GM21367 (cell line): ENCODE results near the gene ARL5B.
"Not testable (repeated sequence)": the region's sequence is repeated elsewhere in the genome, so short reads cannot be mapped to it uniquely, and the experiment has no call there.

Experiments
- ATAC-seq: cut with Tn5 transposase; IDR thresholded peaks from one replicate; pipeline ENCODE4 v1.9.1; 2021; ENCODE audit not compliant: unreplicated experiment

The ARL5B gene

GRCh38 chr10:18659125-18659818 is at the start of gene ARL5B:
Gene ARL5B (plus strand): TSS chr10:18659431. CDS start chr10:18659638, 207 bp downstream.
- ATAC-seq = peak; percentile 86

GRCh38 chr10:18610517-18610916 is 48.7 kb upstream of the ARL5B start:
- ATAC-seq = no peak

- no peak for ATAC-seq
Measured at GRCh38 chr10:18611168-18611567, 48.1 kb upstream of the ARL5B start.

- no peak for ATAC-seq
Measured at GRCh38 chr10:18615618-18616017, 43.6 kb upstream of the ARL5B start.

GRCh38 chr10:18616337-18616736 is 42.9 kb upstream of the ARL5B start:
- ATAC-seq = no peak

GRCh38 chr10:18619016-18619415 is 40.2 kb upstream of the ARL5B start:
- ATAC-seq = no peak

- no peak for ATAC-seq
Measured at GRCh38 chr10:18620856-18621255, 38.4 kb upstream of the ARL5B start.

- not testable (repeated sequence) for ATAC-seq
Measured at GRCh38 chr10:18623671-18624070, 35.6 kb upstream of the ARL5B start.

- ATAC-seq = no peak
Measured at GRCh38 chr10:18625886-18626285, 33.3 kb upstream of the ARL5B start.

- ATAC-seq = not testable (repeated sequence)
Measured at GRCh38 chr10:18627452-18628018, 31.7 kb upstream of the ARL5B start.

- ATAC-seq = not testable (repeated sequence)
Measured at GRCh38 chr10:18632500-18632899, 26.7 kb upstream of the ARL5B start.

GRCh38 chr10:18635995-18636394 is 23.2 kb upstream of the ARL5B start:
- no peak for ATAC-seq

GRCh38 chr10:18637400-18637799 is 21.8 kb upstream of the ARL5B start:
- ATAC-seq = not testable (repeated sequence)

GRCh38 chr10:18639719-18640118 is 19.5 kb upstream of the ARL5B start:
- not testable (repeated sequence) for ATAC-seq

GRCh38 chr10:18647151-18647550 is 12.1 kb upstream of the ARL5B start:
- no peak for ATAC-seq

- ATAC-seq = no peak
Measured at GRCh38 chr10:18647945-18648344, 11.3 kb upstream of the ARL5B start.

GRCh38 chr10:18649364-18649959 is 9.8 kb upstream of the ARL5B start:
- ATAC-seq = no peak

- ATAC-seq = no peak
Measured at GRCh38 chr10:18650404-18650997, 8.7 kb upstream of the ARL5B start.

- ATAC-seq = peak; percentile 96
Measured at GRCh38 chr10:18651324-18652007, 7.8 kb upstream of the ARL5B start, which contains the start of gene NSUN6. Gene NSUN6 (minus strand): TSS chr10:18651587. CDS start chr10:18651203, 384 bp downstream.

- ATAC-seq = no peak
Measured at GRCh38 chr10:18653112-18653511, 6.1 kb upstream of the ARL5B start.

- ATAC-seq = no peak
Measured at GRCh38 chr10:18656724-18657123, 2.5 kb upstream of the ARL5B start.
